Peyer's patch (tissue), 4 donors: Measurements from ENCODE around the gene TSPAN18.

Experiments
- POLR2A ChIP-seq, 2 donors: fragments of 450-650 bp; IDR thresholded peaks; one replicate each; pipeline ENCODE4 v1.5.1; 2017; ENCODE audit warnings: antibody characterized with exemption in 2 of 2, mild to moderate bottlenecking in 2 of 2, moderate library complexity in 2 of 2
- TF ChIP-seq, protein P1 (sequence below), 6 experiments: fragments of 450-650 bp in 4 of 6; fragments of 200-600 bp in 2 of 6; sonication (generic) in 1 of 6; IDR thresholded peaks; one replicate each; pipeline ENCODE4 v1.5.1; 2017 to 2019; ENCODE audit warnings: antibody characterized with exemption in 6 of 6, mild to moderate bottlenecking in 3 of 6, moderate library complexity in 1 of 6

DNA sequence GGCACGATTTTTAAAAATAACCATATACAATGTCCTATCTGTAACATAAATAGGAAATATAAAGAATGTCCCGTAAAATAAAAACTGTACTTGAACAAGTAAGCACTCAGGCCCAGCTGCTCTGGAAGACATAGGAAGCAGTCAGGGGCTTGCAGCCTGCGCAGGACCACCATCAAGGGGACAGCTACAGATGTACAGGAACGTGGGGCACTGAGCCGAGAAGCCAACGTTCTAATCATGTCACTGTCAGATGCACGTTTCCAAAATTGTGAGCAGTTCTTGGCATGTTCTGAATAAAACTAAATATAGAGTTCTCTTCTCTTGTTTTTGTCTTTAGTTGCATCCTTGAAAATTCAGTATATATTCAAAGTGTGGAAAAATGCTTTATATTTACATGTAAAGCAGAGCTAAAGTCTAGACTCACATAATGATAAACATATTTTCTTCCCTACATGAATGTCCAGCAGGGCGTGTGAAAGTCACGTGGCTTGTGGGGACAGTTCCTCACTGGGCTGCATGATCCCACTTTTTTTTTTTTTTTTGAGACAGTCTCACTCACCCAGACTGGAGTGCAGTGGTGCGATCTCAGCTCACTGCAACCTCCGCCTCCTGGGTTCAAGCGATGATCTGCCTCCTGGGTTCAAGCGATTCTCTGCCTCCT lies 28.4 kb upstream of the TSPAN18 start:
- TF ChIP-seq, protein P1, sequence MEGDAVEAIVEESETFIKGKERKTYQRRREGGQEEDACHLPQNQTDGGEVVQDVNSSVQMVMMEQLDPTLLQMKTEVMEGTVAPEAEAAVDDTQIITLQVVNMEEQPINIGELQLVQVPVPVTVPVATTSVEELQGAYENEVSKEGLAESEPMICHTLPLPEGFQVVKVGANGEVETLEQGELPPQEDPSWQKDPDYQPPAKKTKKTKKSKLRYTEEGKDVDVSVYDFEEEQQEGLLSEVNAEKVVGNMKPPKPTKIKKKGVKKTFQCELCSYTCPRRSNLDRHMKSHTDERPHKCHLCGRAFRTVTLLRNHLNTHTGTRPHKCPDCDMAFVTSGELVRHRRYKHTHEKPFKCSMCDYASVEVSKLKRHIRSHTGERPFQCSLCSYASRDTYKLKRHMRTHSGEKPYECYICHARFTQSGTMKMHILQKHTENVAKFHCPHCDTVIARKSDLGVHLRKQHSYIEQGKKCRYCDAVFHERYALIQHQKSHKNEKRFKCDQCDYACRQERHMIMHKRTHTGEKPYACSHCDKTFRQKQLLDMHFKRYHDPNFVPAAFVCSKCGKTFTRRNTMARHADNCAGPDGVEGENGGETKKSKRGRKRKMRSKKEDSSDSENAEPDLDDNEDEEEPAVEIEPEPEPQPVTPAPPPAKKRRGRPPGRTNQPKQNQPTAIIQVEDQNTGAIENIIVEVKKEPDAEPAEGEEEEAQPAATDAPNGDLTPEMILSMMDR (IDR thresholded peaks at IDR 0.05) = no peak
- TF ChIP-seq POLR2A (IDR thresholded peaks at IDR 0.05) = no peak
